ENCODE data around the gene CHST14. TPM values are rescaled to one million over a fixed set of nuclear protein-coding genes. Genes with fewer than 3 reads are reported as not detected.

Gene CHST14
- polyA plus RNA-seq, 1 of the 3 experiments (the other 2 are of a cell fraction) = 43.2 TPM

DNA sequence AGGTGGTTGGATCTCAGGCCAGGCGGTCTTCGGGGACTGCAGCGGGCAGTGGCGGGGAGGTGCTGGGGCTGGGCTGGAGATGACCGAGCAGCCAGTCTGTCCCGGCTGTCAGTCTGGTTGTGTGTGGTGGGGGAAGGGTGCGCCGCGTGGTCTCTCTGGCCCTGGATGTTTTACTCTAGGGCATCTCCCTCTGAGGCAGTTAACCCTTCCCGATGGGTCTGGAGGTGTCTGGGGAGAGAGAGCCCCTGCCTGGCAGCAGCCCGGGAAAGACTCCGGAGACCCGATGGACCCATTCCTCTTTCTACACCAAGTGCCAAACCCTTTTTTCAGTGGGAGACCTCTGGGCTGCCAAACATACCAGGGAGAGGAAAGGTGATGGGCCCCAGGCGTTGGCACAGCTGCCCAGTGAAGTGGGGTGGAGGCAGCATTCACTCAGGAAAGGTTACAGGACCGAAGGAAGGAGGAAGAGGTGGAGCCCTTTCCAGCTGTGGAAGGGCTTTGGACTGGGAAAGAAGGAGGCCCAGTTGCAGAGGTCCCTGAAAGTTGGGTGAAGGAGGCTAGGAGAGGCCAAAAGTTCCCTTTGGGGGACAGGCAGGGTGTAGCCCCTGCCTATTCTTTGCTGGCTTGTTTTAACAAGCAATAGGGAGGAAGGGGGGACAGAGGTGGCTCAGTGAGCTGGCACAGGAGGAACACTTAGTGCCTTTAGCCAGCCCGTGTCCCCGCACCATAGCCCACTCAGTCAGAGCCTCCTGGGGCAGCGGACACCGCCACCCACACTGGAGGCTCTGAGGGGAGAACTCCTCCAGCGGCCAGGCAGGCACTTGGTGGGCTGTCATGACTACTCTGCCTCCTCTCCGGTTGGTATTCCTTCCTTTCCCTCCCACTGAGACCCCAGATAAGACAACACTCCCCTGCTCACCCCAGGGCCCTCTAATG is 32.8 kb upstream of the CHST14 start:
- ChIA-PET POLR2A (no interaction called here), CTCF (interaction anchor here (1.0 to 1.7 kb wide), 3 partner anchors 12 to 84 kb away, joined by 3 to 10 read pairs (median 5); no protein-coding TSS in a partner anchor)
- no peak for DNase-seq
- TF ChIP-seq GABPA (IDR thresholded peaks at IDR 0.05; ENCODE audit: low read depth) (no peak), USF1 (IDR thresholded peaks at IDR 0.05; ENCODE audit: borderline replicate concordance, low read depth) (no peak), ELF1 (IDR thresholded peaks at IDR 0.05) (no peak), SMC3 (IDR thresholded peaks at IDR 0.05; ENCODE audit: low read depth, low read length) (no peak), EZH2phosphoT487 (IDR thresholded peaks at IDR 0.05; ENCODE audit: borderline replicate concordance, low read depth) (no peak), EP300 (IDR thresholded peaks at IDR 0.05; ENCODE audit: borderline replicate concordance in 1 of 2, low read depth in 1 of 2, low read length in 1 of 2) (no peak), RAD21 (IDR thresholded peaks at IDR 0.05; ENCODE audit: low read length) (no peak), RFX5 (IDR thresholded peaks at IDR 0.05; ENCODE audit: low read length) (no peak), CTCF (IDR thresholded peaks at IDR 0.05) (no peak), TEAD4 (IDR thresholded peaks at IDR 0.05; ENCODE audit: borderline replicate concordance, insufficient read depth) (no peak), USF2 (IDR thresholded peaks at IDR 0.05; ENCODE audit: borderline replicate concordance, low read depth, low read length) (no peak), NRF1 (IDR thresholded peaks at IDR 0.05; ENCODE audit: low read depth, low read length) (no peak), FOXJ3 (CRISPR knock-in tag; IDR thresholded peaks at IDR 0.05) (no peak)
- Histone ChIP-seq H3K4me2 (no peak overlapping the region), H3K4me1 (ENCODE audit: control insufficient read depth in 1 of 2, insufficient read depth in 2 of 2, low read depth in 1 of 2, low read length in 1 of 2) (peaks cover 6 to 36% of the 10 kb centered on the region in 2 experiments; a peak in 3 of 4 replicates), H3K9ac (no peak overlapping the region), H2AFZ (ENCODE audit: low read depth) (no peak overlapping the region), H3K4me3 (ENCODE audit: low read depth in 2 of 2, low read length in 1 of 2) (no peak overlapping the region), H3K27me3 (ENCODE audit: insufficient read depth) (no peaks in the 10 kb centered on the region; the same call in none of the 2 replicates), H3K27ac (ENCODE audit: low read depth in 2 of 2, low read length in 1 of 2) (no peak overlapping the region), H3K36me3 (replicated peaks in 1 of 2; ENCODE audit: control insufficient read depth in 1 of 2, insufficient read depth in 2 of 2, low read length in 1 of 2) (no peaks in the 10 kb centered on the region), H3K79me2 (ENCODE audit: insufficient read depth) (peaks cover 11% of the 10 kb centered on the region), H3F3A (replicated peaks; ENCODE audit: insufficient read depth) (no peaks in the 10 kb centered on the region), H4K20me1 (ENCODE audit: insufficient read depth) (peaks cover 10% of the 10 kb centered on the region), H3K9me2 (no peaks in the 10 kb centered on the region), H3K9me3 (no peaks in the 10 kb centered on the region)
- 89% methylated on average over 14 of the region's 21 CpGs for WGBS (ENCODE audit: low lambda C conversion rate)

All from SK-N-SH (cell line).